SK-MEL-5 (cell line): ENCODE measurements around the gene SNUPN. TPM values are rescaled to one million over a fixed set of nuclear protein-coding genes. Genes with fewer than 3 reads are reported as not detected.
A peak's percentile ranks its signal among the peaks of the same experiment; 100 is the strongest.

ENCODE experiments used
- DNase-seq: peaks from one replicate; pipeline ENCODE4 v3.0.0-alpha.2; 2016; ENCODE audit warnings: low read depth, low spot score
- in situ Hi-C: cut with HindIII; loops from 2 replicates; pipeline ENCODE4 v1.10.0; 2016; ENCODE audit warnings: low sequenced_read_pairs, high pct_unique_total_duplicates, low pct_unique_long_range_greater_than_20kb
- total RNA-seq: library from RNA; depleted of rRNA; stranded (reverse); fragments of >200 nt; shearing (Covaris generic); gene quantifications from 2 replicates; pipeline ENCODE4 v1.2.3, GENCODE V29; 2014

SNUPN gene
- total RNA-seq, 1 experiment from 2014 or later = 39.2 TPM

DNA sequence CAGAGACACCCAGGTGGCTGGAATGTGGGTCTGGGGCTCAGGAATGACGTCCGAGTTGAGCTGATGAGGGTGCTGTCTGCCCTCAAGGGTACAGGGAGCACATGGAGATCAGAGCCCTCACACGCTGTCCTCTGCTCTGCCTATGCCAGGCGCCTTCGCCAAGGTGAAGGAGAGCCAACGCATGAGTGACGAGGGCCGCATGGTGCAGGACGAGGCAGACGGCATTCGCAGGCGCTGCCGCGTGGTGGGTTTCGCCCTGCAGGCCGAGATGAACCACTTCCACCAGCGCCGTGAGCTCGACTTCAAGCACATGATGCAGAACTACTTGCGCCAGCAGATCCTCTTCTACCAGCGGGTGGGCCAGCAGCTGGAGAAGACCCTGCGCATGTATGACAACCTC lies 31.3 kb upstream of the SNUPN start:
- no peak for DNase-seq
- in situ Hi-C loops = no loop called here

- no peak for DNase-seq
- in situ Hi-C loops = no loop called here
Observed at GRCh38 chr15:75656331-75656730, 30.8 kb upstream of the SNUPN start.

GRCh38 chr15:75655931-75656330 lies 30.4 kb upstream of the SNUPN start:
- no peak for DNase-seq
- in situ Hi-C loops = no loop called here

GRCh38 chr15:75654201-75654907 lies 28.8 kb upstream of the SNUPN start:
- DNase-seq = no peak
- in situ Hi-C loops = no loop called here

- in situ Hi-C loops = no loop called here
- DNase-seq = no peak
Observed at GRCh38 chr15:75653347-75653913, 27.9 kb upstream of the SNUPN start.

GRCh38 chr15:75651810-75652543 lies 26.5 kb upstream of the SNUPN start:
- no peak for DNase-seq
- in situ Hi-C loops = no loop called here

DNA sequence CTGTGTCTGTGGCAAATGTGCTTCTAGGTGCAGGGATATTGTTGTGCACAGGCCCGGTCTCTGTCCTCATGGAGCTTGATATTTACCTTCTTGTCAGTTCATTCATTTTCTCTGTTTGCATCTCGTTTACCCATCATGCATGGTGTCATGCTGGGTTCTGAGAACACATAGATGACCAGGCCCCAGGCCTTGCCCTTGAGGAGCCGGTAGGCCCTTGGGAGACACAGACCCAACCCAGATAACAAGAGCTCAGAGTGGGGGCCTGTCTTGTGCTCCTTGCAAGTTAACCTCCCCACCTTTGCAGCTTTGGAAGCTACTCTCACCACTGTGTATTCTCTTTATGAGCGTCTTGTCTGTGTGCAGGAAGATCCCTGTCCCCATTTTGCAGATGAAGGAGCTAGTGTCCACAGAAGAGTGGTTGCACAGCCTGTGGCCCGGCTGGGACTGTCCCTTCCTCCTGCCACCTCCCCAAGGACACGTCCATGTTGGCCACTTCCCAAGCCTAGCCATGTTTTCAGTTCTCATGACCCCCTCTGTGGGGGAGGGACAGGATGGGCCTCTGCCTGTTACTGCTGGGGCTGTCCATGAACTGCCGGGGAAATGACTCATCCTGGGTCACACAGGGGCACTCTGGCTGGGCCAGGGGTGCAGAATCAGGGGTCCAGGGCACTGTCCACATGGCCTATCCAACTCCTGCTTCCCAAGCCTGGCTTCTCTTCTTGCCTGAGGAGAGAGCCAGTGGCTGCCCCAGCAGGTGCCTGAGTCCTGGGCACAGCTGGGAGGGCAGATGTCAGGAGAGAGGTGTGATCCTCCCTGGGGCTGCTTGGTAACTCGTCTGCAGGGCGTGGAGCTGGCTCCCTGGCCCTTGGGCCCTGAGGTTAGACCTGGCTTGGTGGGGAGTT lies 25.6 kb upstream of the SNUPN start:
- in situ Hi-C loops = no loop called here
- DNase-seq = no peak

GRCh38 chr15:75649848-75650247 lies 24.3 kb upstream of the SNUPN start:
- in situ Hi-C loops = no loop called here

GRCh38 chr15:75649045-75649761 lies 23.7 kb upstream of the SNUPN start:
- in situ Hi-C loops = no loop called here
- no peak for DNase-seq

More at GRCh38 chr15:75649848-75650247, 24.3 kb upstream of the SNUPN start:
- DNase-seq = no peak

DNA sequence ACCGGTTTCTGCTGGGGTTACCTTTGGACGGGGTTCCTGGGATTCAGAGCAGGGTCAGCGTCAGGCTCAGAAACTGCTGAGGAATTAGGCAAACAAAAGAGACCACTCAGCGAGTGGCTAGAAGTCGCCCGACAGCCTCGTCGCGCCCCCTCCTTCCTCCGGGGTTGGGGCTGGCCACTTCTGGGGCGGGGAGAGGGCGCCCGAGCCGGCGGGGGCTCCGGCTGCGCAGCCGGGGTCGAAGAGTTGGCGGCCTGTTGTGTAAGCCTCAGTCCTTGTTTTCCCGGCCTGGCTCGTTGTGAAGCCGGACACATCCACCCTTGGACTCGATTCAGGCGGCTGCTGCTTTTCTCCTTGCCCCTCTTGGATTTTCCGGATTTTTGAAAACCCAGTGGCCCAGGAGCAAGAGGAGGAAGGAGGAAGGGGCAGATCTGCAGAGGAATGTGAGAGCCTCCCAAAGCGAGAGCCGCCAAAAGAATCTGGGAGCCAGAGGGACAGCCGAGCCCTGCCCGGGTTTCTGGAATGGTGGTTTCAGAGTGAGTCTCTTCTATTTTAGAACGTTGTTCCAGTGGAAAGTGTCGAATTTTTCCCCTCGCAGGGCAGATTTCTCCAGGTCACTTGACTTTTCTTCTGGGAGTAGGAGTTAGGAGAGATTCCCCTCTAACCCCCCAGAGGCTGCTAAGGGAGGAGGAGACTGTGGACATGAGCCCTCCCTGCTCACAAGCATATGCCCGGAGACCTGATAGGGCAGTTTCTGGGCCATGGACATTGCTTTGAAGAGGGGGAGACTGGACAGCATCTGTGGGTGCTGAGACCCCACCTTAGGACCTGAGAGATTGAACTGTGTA lies 22.9 kb upstream of the SNUPN start:
- no peak for DNase-seq
- in situ Hi-C loops = no loop called here

DNA sequence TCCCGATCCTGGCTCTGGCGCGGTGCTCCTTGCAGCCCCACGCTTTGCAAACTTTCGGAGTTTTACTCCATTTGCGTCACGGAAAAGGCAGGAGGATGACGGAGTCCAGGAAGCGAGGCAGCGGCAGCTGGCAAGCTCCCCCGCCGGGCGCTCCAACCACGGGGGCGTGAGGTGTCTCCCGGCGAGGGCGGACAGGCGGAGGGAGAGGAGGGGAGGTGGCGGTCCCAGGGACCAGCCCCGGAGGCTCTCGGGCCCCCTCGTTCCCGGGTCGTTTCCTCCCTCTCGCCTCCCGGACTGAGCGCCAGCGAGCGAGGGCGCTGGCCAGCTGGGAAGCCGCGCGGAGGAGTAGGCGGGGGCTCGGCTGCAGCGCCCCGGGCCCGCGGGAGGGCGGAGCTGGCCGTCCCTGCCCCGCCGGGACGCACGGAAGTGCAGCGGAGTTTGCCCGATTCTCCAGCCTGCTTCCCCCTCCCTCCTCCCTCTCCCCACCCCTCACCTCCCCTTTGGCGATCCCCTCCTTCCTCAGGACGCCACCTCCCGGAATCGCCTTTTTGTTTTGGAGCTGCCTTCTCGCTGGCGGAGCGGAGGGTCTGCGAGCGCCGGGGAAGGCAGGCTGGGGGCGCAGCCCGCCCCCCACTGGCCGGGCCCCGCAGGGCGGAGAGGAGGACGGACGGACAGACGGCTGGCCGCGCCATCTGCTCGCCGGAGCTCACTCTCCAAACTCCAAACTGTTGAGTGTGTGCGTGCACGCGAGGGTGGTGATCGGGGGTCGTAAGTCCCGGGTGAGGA lies 22.0 kb upstream of the SNUPN start, which contains the start of gene SNX33:
TSS of gene SNX33 (plus strand) at position 543 of the 786 bp plus-strand sequence. CDS start 1,191 bp downstream, outside the sequence.
- DNase-seq = peak; percentile 80
- in situ Hi-C loops = no loop called here

GRCh38 chr15:75646944-75647364 lies 21.4 kb upstream of the SNUPN start:
- DNase-seq = no peak
- in situ Hi-C loops = no loop called here

- no peak for DNase-seq
- in situ Hi-C loops = no loop called here
Observed at GRCh38 chr15:75646112-75646943, 20.8 kb upstream of the SNUPN start.

GRCh38 chr15:75644376-75644775 lies 18.9 kb upstream of the SNUPN start:
- no peak for DNase-seq
- in situ Hi-C loops = no loop called here

GRCh38 chr15:75641603-75642002 lies 16.1 kb upstream of the SNUPN start:
- in situ Hi-C loops = no loop called here
- no peak for DNase-seq
